Stimulated activated CD4-positive, alpha-beta T cell treated with anti-CD3 and anti-CD28 coated beads, Interleukin-15, amount 100 ng/mL, for 48 hours (primary cell): ENCODE data around the gene NEU3.

Experiments used
- DNase-seq, 2 donors: peaks; one replicate each; pipeline ENCODE4 v3.0.0-alpha.2; 2020; ENCODE audit warnings: low read depth in 2 of 2

Gene NEU3

GRCh38 chr11:75063741-75064314, 75.1 kb downstream of the NEU3 start:
- DNase-seq, result no peak

GRCh38 chr11:75066061-75066460, 77.3 kb downstream of the NEU3 start:
- no peak for DNase-seq
